Stimulated activated naive CD8-positive, alpha-beta T cell treated with anti-CD3 and anti-CD28 coated beads, Interleukin-15, Interleukin-2, amounts not matched to agents 100 ng/mL and 50 ng/mL, for 24 hours (primary cell): ENCODE measurements around the gene SV2C.

ENCODE experiments used
- H3K27ac Mint-ChIP-seq: one replicate; pipeline ENCODE4 v1.8.0; 2021; ENCODE audit warnings: mild to moderate bottlenecking, mixed read lengths
- H3K27me3 Mint-ChIP-seq: one replicate; pipeline ENCODE4 v1.8.0; 2021; ENCODE audit warnings: mixed read lengths
- H3K36me3 Mint-ChIP-seq: one replicate; pipeline ENCODE4 v1.8.0; 2021; ENCODE audit warnings: low read depth, mixed read lengths
- H3K4me1 Mint-ChIP-seq: one replicate; pipeline ENCODE4 v1.8.0; 2021; ENCODE audit warnings: low read depth, mixed read lengths
- H3K4me3 Mint-ChIP-seq: one replicate; pipeline ENCODE4 v1.8.0; 2021; ENCODE audit warnings: mild to moderate bottlenecking, mixed read lengths
- H3K9me3 Mint-ChIP-seq: one replicate; pipeline ENCODE4 v1.8.0; 2021; ENCODE audit warnings: mixed read lengths

Gene SV2C

DNA sequence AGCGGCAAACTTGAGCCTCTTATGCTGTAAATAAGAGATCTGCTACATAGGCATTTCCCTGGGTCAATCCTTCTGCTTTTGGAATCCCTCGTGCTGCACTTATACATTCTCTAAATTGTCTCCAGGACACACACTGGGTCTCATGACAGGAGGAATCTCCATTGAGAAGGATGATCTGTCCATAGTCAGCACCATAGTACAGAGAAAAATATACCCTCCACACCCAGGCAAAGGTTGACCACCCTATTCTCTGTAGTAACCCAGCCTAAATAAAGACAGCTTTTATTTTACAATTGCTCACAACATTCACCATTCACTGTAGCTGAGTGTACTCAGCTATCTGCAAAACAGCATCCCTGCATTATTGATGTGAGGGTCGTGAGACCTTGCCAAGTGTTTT lies 111.2 kb downstream of the SV2C start:
- Mint-ChIP-seq H3K4me3 (no peak overlapping the region), H3K27ac (no peak overlapping the region)

DNA sequence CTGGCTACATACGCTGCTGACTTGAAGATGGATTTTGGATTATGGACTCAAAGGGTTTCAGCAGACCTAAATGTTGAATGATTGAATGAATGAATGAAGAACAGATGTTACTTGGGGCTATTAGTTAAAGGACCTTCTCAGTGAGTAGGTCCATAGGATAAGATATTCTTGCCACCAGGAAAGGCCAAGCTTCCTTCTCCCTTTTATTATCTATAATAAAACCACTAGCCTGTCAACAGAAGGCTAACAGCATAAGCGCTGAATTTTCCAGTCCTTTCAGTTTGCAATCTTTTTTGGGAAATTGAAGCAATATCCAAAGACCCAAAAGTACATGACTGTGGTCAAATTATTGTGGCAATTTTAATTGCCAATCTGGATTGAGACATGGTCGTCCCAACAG lies 113.3 kb downstream of the SV2C start:
- H3K4me1 Mint-ChIP-seq, result no peaks in the 10 kb centered on the region
- no peaks in the 10 kb centered on the region for H3K36me3 Mint-ChIP-seq
- peaks cover 5% of the 10 kb centered on the region for H3K27me3 Mint-ChIP-seq
- H3K27ac Mint-ChIP-seq, result no peak overlapping the region
- no peaks in the 10 kb centered on the region for H3K9me3 Mint-ChIP-seq
- no peak overlapping the region for H3K4me3 Mint-ChIP-seq

More for the DNA sequence above, 111.2 kb downstream of the SV2C start:
- Mint-ChIP-seq H3K9me3 (peaks cover 4% of the 10 kb centered on the region), H3K27me3 (peaks cover 5% of the 10 kb centered on the region), H3K4me1 (no peaks in the 10 kb centered on the region), H3K36me3 (no peaks in the 10 kb centered on the region)

DNA sequence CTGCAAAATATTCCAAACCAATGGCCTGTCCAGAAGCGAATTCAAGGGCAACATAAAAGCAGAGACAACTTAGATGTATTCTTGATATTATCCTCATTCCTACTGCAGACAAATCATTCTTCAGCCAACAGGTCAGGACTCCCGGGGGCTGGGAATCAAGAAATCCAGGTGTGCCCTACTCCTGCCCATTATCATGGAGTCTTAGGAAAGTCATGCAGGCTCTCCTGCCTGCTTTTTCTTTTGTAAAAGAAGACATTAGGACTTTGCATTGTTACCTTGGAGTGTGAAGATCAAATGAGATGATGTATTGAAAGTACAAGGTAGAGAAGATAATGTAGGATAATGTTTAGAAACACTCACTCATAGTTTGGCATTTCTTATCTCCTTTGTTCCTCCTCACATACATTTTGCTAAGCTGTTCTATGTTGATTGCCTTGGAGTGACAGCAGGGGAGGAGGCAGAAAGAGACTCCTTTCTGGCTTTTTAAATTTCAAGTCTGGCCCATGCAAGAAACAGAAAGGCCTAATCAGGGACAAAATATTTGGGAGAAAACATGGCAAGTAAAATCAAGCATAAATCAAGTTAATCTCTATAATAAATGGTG lies 113.8 kb downstream of the SV2C start:
- Mint-ChIP-seq H3K4me1 (no peaks in the 10 kb centered on the region), H3K4me3 (no peak overlapping the region), H3K9me3 (no peaks in the 10 kb centered on the region), H3K27me3 (peaks cover 5% of the 10 kb centered on the region), H3K27ac (no peak overlapping the region), H3K36me3 (no peaks in the 10 kb centered on the region)

DNA sequence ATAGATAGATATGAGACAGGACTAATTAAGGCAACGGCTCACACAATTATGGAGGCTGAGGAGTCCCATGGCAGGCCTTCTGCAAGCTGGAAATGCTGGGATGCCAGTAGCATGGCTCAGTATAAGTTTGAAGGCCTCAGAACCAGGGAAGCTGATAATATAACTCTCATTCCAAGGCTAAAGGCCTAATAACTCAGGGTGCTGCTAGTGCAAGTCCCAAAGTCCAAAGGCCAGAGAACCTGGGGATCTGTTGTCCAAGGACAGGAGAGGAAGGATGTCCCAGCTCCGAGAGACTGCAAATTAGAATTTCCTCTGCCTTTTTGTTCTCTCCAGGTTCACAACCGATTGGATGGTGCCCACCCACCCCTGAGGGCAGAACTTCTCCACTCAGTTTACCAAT lies 114.5 kb downstream of the SV2C start:
- no peak overlapping the region for H3K27ac Mint-ChIP-seq
- no peaks in the 10 kb centered on the region for H3K36me3 Mint-ChIP-seq
- H3K4me3 Mint-ChIP-seq, result no peak overlapping the region
- H3K27me3 Mint-ChIP-seq, result peaks cover 5% of the 10 kb centered on the region
- no peaks in the 10 kb centered on the region for H3K9me3 Mint-ChIP-seq
- no peaks in the 10 kb centered on the region for H3K4me1 Mint-ChIP-seq

DNA sequence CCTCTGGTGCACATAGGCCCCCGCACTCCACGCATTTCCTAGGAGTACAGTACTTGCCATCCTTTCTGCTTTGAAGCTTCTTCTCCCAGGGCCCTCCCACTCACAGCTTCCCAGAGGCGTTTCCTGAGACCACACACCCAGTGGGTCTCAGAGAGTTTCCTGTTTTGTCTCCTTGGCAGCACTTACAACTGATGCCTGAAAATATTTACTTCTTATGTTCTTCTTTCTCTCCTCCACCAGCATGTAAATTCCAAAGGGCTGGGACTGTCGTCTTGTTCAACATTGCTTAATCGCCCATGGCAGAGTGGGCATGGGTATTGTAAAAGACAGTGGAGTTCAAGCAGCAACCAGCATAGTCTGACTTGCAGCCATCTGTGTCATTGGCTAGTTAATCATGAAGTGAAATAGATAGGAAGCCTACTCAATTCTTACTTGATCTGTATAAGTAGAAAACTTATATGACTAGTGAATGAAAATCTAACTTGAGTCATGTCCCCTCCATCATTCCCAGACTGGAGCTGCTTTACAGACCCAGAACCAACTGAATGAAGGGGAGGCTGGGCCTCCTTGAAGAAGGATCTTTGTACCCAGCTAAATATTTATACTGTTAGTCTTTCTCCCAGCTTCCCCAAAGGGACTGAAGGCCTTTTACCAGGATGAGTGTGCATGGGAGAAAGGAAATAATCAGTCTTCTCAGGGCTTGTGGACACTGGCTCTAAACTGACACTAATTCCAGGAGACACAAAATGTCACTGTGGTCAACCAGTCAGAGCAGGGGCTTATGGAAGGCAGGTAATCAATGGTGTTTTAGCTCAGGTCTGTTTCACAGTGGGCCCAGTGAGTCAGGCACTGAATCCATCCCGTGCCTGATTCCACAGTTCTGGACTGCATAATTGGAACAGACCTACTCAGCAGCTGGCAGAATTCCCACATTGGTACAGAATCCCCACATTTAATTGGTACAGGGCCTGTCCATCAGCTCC lies 116.4 kb downstream of the SV2C start:
- Mint-ChIP-seq H3K27me3 (peaks cover 5% of the 10 kb centered on the region), H3K27ac (no peak overlapping the region), H3K9me3 (no peaks in the 10 kb centered on the region), H3K4me1 (no peaks in the 10 kb centered on the region), H3K4me3 (no peak overlapping the region), H3K36me3 (no peaks in the 10 kb centered on the region)

DNA sequence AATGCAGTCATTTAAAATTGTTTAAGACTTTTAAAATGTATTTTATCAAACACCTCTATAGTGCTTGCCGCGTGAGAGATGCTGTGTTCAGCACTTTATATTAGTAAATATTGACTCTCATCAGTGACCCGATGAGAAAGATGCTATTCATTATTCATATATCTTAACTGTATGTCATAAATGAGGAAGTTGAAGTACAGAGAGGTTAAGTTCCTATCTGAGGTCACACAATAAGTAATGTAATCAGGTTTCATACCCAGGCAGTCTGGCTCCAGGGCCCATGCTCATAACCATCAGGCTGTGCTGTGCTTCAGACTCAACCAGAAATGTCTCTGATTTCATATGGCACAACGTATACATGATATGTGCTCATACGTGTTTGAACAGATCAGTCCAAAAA lies 119.0 kb downstream of the SV2C start:
- no peaks in the 10 kb centered on the region for H3K9me3 Mint-ChIP-seq
- H3K27ac Mint-ChIP-seq, result no peak overlapping the region
- no peak overlapping the region for H3K4me3 Mint-ChIP-seq
- no peaks in the 10 kb centered on the region for H3K36me3 Mint-ChIP-seq
- no peaks in the 10 kb centered on the region for H3K4me1 Mint-ChIP-seq
- H3K27me3 Mint-ChIP-seq, result no peaks in the 10 kb centered on the region

DNA sequence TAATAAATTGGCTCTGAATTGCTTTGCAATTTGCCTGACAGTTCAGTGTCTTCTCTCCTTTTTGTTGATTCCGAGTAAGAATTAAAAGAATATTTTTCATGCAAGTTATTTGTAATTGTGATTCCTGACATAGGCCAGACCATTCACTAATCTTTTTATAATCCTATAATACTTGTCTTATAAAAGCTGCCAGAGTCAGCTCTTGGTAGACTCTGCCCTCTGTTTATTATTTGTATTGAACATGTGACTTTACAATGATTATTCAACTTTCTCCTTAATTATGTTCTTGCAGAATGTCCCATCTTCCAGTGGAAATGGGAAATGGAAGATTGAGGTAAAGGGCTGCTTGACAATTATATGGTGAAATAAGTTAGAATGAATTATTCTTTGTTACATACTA lies 121.0 kb downstream of the SV2C start:
- Mint-ChIP-seq H3K27me3 (no peaks in the 10 kb centered on the region), H3K4me1 (no peaks in the 10 kb centered on the region), H3K9me3 (no peaks in the 10 kb centered on the region), H3K4me3 (no peak overlapping the region), H3K36me3 (no peaks in the 10 kb centered on the region), H3K27ac (no peak overlapping the region)

DNA sequence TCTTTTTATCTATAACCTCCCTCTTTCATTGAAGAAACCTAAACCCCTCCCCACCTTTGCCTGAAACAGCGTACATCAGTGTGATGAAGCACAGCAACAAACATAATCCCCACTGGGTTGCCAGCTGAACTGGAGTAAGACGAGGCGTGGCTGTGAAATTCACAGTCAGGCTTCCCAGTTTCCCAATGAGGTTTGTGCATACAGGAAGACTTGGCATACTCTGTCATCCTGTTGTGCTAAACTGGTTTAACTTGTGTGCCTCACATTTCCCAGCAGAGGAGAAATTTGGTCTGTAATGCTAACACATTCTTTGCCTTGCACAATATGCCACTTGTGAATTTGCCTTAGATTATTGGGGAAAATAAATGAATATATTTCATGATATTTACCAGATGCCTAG lies 121.5 kb downstream of the SV2C start:
- Mint-ChIP-seq H3K4me1 (no peaks in the 10 kb centered on the region), H3K36me3 (no peaks in the 10 kb centered on the region), H3K9me3 (peaks cover 1% of the 10 kb centered on the region), H3K27ac (no peak overlapping the region), H3K27me3 (no peaks in the 10 kb centered on the region), H3K4me3 (no peak overlapping the region)

DNA sequence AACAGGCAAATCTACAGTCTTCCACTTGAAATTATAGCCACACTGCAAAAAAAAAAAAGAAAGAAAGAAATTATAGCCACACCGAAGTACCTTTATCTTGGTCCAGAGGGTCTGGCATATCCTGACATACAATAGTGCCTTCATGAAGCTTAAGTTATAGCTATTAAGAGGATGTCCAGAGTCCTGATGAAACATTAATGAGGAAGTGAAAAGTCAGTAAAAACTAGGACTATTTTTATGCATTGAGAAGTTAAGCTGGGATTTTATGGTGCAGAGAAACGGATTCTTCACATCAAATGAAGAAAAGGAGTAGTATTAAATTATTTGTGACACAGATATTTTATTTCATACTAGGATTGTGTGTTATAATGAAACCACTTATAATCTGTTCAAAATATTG lies 123.9 kb downstream of the SV2C start:
- Mint-ChIP-seq H3K27me3 (peaks cover 4% of the 10 kb centered on the region), H3K4me3 (no peak overlapping the region), H3K36me3 (no peaks in the 10 kb centered on the region), H3K27ac (no peak overlapping the region), H3K4me1 (no peaks in the 10 kb centered on the region), H3K9me3 (peaks cover 7% of the 10 kb centered on the region)

DNA sequence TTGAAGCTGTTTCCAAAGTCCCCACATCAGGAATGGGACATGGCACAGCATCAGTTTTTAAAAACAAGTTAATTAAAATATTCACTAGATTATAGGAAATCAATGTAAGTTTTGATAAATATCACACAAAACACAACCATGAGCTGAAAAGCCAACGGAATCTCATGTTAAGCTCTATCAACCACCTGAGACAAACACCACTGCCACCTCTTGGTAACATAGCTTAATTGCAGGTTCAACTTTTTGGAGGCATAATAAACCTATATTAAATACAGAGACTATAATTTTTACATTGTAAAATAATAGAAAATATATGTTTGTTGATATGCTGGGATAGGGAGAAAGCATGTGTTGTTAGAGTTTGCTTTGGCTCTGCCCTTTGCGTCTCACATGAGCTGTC lies 126.1 kb downstream of the SV2C start:
- no peaks in the 10 kb centered on the region for H3K4me1 Mint-ChIP-seq
- no peak overlapping the region for H3K27ac Mint-ChIP-seq
- H3K27me3 Mint-ChIP-seq, result peaks cover 4% of the 10 kb centered on the region
- H3K4me3 Mint-ChIP-seq, result no peak overlapping the region
- peaks cover 7% of the 10 kb centered on the region for H3K9me3 Mint-ChIP-seq
- no peaks in the 10 kb centered on the region for H3K36me3 Mint-ChIP-seq

DNA sequence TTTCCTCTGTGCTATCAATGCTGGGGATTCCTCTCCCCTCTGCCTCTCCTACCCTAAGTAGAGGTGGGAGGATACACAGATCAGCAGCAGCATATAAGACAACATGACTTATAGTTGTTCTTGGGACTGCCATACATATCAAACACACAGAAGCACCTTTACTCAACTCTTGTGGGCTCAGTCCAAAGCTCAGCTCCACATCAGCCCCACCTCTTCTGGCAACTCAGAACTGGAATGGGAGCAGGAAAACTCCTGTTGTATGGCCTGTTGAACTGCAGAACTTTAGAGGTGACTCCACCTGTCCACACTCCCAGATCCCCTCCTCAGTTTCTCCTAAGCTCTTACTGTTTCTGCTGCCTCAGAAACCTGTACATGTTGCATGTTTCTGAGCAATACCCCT lies 127.8 kb downstream of the SV2C start:
- Mint-ChIP-seq H3K36me3 (no peaks in the 10 kb centered on the region), H3K27me3 (peaks cover 4% of the 10 kb centered on the region), H3K4me3 (no peak overlapping the region), H3K27ac (no peak overlapping the region), H3K9me3 (peaks cover 7% of the 10 kb centered on the region), H3K4me1 (no peaks in the 10 kb centered on the region)

DNA sequence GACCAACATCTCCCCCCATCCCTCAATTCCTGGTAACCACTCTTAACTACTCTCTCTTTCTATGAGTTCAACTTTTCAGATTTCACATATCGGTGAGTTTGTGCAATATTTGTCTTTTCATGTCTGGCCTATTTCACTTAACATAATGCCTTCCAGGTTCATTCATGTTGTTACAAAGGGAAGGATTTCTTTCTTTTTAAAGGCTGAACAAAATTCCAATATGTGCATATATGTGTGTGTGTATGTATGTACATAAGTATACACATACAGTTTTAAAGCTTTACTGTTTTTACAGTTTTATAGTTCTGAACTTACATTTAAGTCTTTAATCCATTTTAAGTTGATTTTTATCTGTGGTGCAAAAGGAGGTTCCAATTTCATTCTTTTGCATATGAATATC lies 130.7 kb downstream of the SV2C start:
- Mint-ChIP-seq H3K27ac (no peak overlapping the region), H3K27me3 (peaks cover 4% of the 10 kb centered on the region), H3K4me1 (no peaks in the 10 kb centered on the region), H3K9me3 (peaks cover 7% of the 10 kb centered on the region), H3K36me3 (no peaks in the 10 kb centered on the region), H3K4me3 (no peak overlapping the region)

DNA sequence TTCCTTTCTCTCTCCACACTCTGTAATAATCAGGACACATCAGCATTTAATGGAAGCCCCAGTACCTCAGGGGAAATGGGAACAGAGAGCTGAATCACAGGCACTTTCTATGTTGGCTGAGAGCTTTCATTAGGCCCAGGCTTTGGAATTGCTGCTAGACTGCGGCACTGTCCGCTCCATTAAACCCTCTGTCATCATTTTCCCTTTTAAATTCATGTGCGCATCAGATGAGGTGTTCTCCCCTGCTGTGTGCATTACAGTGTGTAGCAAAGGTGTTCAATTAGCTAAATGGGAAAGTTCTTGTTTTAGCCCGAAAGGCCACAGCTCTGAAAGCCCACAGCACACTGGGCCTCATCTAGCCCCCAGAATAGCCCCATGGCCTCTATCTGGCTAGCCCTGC lies 133.6 kb downstream of the SV2C start:
- no peak overlapping the region for H3K4me3 Mint-ChIP-seq
- no peaks in the 10 kb centered on the region for H3K36me3 Mint-ChIP-seq
- no peaks in the 10 kb centered on the region for H3K4me1 Mint-ChIP-seq
- no peaks in the 10 kb centered on the region for H3K27me3 Mint-ChIP-seq
- H3K27ac Mint-ChIP-seq, result no peak overlapping the region
- H3K9me3 Mint-ChIP-seq, result no peaks in the 10 kb centered on the region

DNA sequence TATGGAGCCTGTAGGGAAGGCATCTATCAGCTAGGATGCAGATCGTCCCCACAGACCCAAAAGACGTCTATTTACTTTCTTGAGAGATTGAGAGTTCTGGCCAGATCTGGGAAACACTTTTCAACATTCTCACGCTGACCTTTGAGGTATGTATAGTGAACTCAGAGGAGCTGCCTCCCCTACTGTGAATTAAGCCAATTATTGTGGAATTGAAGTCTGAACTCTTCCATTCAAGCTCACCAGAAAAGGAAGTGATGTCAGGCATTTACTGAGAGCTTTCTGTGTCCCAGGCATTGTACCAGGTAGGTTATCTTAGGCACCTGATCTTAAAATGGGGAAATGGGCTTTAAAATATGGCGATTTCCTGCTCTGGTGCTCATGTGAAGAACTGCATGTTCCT lies 136.5 kb downstream of the SV2C start:
- no peak overlapping the region for H3K27ac Mint-ChIP-seq
- no peaks in the 10 kb centered on the region for H3K9me3 Mint-ChIP-seq
- H3K4me3 Mint-ChIP-seq, result no peak overlapping the region
- no peaks in the 10 kb centered on the region for H3K27me3 Mint-ChIP-seq
- no peaks in the 10 kb centered on the region for H3K4me1 Mint-ChIP-seq
- H3K36me3 Mint-ChIP-seq, result no peaks in the 10 kb centered on the region

DNA sequence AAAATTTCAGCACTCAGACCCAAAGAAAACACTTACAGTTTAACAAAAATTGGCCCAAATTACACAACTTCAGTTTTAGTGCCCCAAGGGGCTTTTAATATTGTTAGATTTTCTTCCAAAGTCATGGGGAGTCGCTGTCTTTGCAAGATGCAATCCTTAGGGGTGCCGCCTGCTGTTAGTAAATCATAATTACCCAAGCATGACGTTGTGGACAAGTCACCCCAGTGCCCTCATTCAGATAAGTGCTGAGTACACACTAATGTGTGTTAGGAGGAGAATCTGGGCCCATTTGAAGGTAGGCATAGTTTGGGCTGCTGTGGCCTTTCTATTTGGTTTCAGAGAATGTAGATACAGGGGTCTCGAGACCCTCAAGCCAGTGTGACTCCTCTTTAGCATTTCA lies 138.1 kb downstream of the SV2C start:
- H3K27me3 Mint-ChIP-seq, result no peaks in the 10 kb centered on the region
- no peaks in the 10 kb centered on the region for H3K9me3 Mint-ChIP-seq
- H3K4me1 Mint-ChIP-seq, result no peaks in the 10 kb centered on the region
- H3K4me3 Mint-ChIP-seq, result no peak overlapping the region
- no peaks in the 10 kb centered on the region for H3K36me3 Mint-ChIP-seq
- H3K27ac Mint-ChIP-seq, result no peak overlapping the region

DNA sequence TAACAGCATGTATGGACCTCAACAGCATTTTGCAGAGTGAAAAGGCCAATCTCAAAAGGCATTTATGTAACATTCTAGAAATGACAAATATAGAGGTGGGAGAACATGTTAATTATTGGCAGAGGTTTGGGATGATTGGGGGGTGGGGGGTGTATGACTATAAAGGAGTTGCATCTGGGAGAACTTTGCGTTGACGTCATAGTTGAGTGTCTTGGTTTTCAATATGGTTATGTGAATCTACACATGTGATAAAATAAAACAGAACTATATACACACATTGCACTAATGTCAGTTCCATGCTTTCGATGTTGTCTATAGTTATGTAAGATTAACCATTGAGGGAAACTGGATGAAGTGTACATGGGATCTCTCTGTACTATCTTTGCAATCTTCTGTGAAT lies 139.1 kb downstream of the SV2C start:
- H3K36me3 Mint-ChIP-seq, result no peaks in the 10 kb centered on the region
- H3K27ac Mint-ChIP-seq, result no peak overlapping the region
- H3K27me3 Mint-ChIP-seq, result no peaks in the 10 kb centered on the region
- no peaks in the 10 kb centered on the region for H3K9me3 Mint-ChIP-seq
- no peak overlapping the region for H3K4me3 Mint-ChIP-seq
- no peaks in the 10 kb centered on the region for H3K4me1 Mint-ChIP-seq
